Effector memory CD8-positive, alpha-beta T cell (primary cell): ENCODE results near the gene C7.

ENCODE experiments used
- ATAC-seq: fragments of 150-1000 bp; cut with Tn5 transposase; replicated peaks from 2 replicates; pipeline ENCODE4 v1.10.0; 2021; ENCODE audit warnings: mild to moderate bottlenecking, moderate library complexity
- DNase-seq, 3 experiments: peaks; one replicate each; pipeline ENCODE4 v3.0.0; 2021
- H3K27ac Mint-ChIP-seq, 2 donors: one replicate each; pipeline ENCODE4 v1.8.0; 2022; ENCODE audit warnings: mild to moderate bottlenecking in 2 of 2, mixed read lengths in 2 of 2, moderate library complexity in 2 of 2
- H3K27me3 Mint-ChIP-seq, 2 donors: one replicate each; pipeline ENCODE4 v1.8.0; 2022; ENCODE audit warnings: mixed read lengths in 2 of 2
- H3K36me3 Mint-ChIP-seq: one replicate; pipeline ENCODE4 v1.8.0; 2022; ENCODE audit warnings: mild to moderate bottlenecking, moderate library complexity, mixed read lengths; ENCODE audit not compliant: insufficient read depth
- H3K4me1 Mint-ChIP-seq, 2 donors: one replicate each; pipeline ENCODE4 v1.8.0; 2022; ENCODE audit warnings: low read depth in 2 of 2, mixed read lengths in 2 of 2
- H3K4me3 Mint-ChIP-seq, 2 donors: one replicate each; pipeline ENCODE4 v1.8.0; 2022; ENCODE audit warnings: mild to moderate bottlenecking in 2 of 2, mixed read lengths in 2 of 2, moderate library complexity in 2 of 2
- H3K9me3 Mint-ChIP-seq, 2 donors: one replicate each; pipeline ENCODE4 v1.8.0; 2022; ENCODE audit warnings: mixed read lengths in 2 of 2

C7 gene

GRCh38 chr5:40945111-40945510 lies 35.8 kb downstream of the C7 start:
- Mint-ChIP-seq H3K4me1 (no peaks in the 10 kb centered on the region), H3K27me3 (peaks cover 0 to 6% of the 10 kb centered on the region in 2 donors), H3K4me3 (no peak overlapping the region), H3K27ac (no peak overlapping the region), H3K9me3 (no peaks in the 10 kb centered on the region), H3K36me3 (no peaks in the 10 kb centered on the region)
- DNase-seq = no peak
- no peak for ATAC-seq

GRCh38 chr5:40955313-40955712 lies 46.0 kb downstream of the C7 start:
- Mint-ChIP-seq H3K27ac (no peak overlapping the region), H3K9me3 (no peaks in the 10 kb centered on the region)
- DNase-seq = no peak

GRCh38 chr5:40957048-40957447 lies 47.8 kb downstream of the C7 start:
- Mint-ChIP-seq H3K9me3 (no peaks in the 10 kb centered on the region), H3K4me3 (no peak overlapping the region), H3K4me1 (no peaks in the 10 kb centered on the region), H3K36me3 (no peaks in the 10 kb centered on the region), H3K27ac (no peak overlapping the region), H3K27me3 (peaks cover 0 to 6% of the 10 kb centered on the region in 2 donors)
- ATAC-seq (no peak), DNase-seq (no peak)

More at GRCh38 chr5:40955313-40955712, 46.0 kb downstream of the C7 start:
- peaks cover 0 to 6% of the 10 kb centered on the region in 2 donors for H3K27me3 Mint-ChIP-seq
- no peaks in the 10 kb centered on the region for H3K36me3 Mint-ChIP-seq
- H3K4me1 Mint-ChIP-seq = no peaks in the 10 kb centered on the region
- H3K4me3 Mint-ChIP-seq = no peak overlapping the region
- ATAC-seq = no peak

- H3K9me3 Mint-ChIP-seq = no peaks in the 10 kb centered on the region
- no peak for ATAC-seq
- H3K36me3 Mint-ChIP-seq = no peaks in the 10 kb centered on the region
- no peak overlapping the region for H3K4me3 Mint-ChIP-seq
- no peaks in the 10 kb centered on the region for H3K4me1 Mint-ChIP-seq
- H3K27ac Mint-ChIP-seq = no peak overlapping the region
- peaks cover 0 to 6% of the 10 kb centered on the region in 2 donors for H3K27me3 Mint-ChIP-seq
- no peak for DNase-seq
These were observed 49.5 kb downstream of the C7 start for GRCh38 chr5:40958811-40959210.

GRCh38 chr5:40960037-40960436 lies 50.7 kb downstream of the C7 start:
- ATAC-seq (no peak), DNase-seq (no peak)
- Mint-ChIP-seq H3K4me1 (no peaks in the 10 kb centered on the region), H3K36me3 (no peaks in the 10 kb centered on the region), H3K9me3 (no peaks in the 10 kb centered on the region), H3K4me3 (no peak overlapping the region), H3K27ac (no peak overlapping the region), H3K27me3 (peaks cover 0 to 6% of the 10 kb centered on the region in 2 donors)

- Mint-ChIP-seq H3K27me3 (peaks cover 0 to 6% of the 10 kb centered on the region in 2 donors), H3K36me3 (no peaks in the 10 kb centered on the region), H3K4me3 (no peak overlapping the region), H3K4me1 (no peaks in the 10 kb centered on the region), H3K27ac (no peak overlapping the region), H3K9me3 (no peaks in the 10 kb centered on the region)
- DNase-seq (no peak), ATAC-seq (no peak)
These were observed 53.1 kb downstream of the C7 start for GRCh38 chr5:40962207-40962955.

- Mint-ChIP-seq H3K4me3 (no peak overlapping the region), H3K9me3 (no peaks in the 10 kb centered on the region), H3K36me3 (no peaks in the 10 kb centered on the region), H3K27ac (no peak overlapping the region), H3K27me3 (peaks cover 0 to 5% of the 10 kb centered on the region in 2 donors), H3K4me1 (no peaks in the 10 kb centered on the region)
- ATAC-seq (no peak), DNase-seq (no peak)
These were observed 63.1 kb downstream of the C7 start for GRCh38 chr5:40972434-40972833.

- Mint-ChIP-seq H3K36me3 (no peaks in the 10 kb centered on the region), H3K4me1 (no peaks in the 10 kb centered on the region), H3K4me3 (no peak overlapping the region), H3K9me3 (no peaks in the 10 kb centered on the region), H3K27ac (no peak overlapping the region), H3K27me3 (peaks cover 0 to 5% of the 10 kb centered on the region in 2 donors)
- ATAC-seq (no peak), DNase-seq (no peak)
These were observed 64.2 kb downstream of the C7 start for GRCh38 chr5:40973364-40974004.

GRCh38 chr5:40976041-40976440 lies 66.7 kb downstream of the C7 start:
- no peak for ATAC-seq
- H3K9me3 Mint-ChIP-seq = no peaks in the 10 kb centered on the region
- H3K4me3 Mint-ChIP-seq = no peak overlapping the region
- H3K27ac Mint-ChIP-seq = no peak overlapping the region
- H3K36me3 Mint-ChIP-seq = no peaks in the 10 kb centered on the region
- H3K27me3 Mint-ChIP-seq = peaks cover 8 to 11% of the 10 kb centered on the region in 2 donors
- H3K4me1 Mint-ChIP-seq = no peaks in the 10 kb centered on the region
- DNase-seq = no peak

GRCh38 chr5:40976836-40977235 lies 67.5 kb downstream of the C7 start:
- no peak overlapping the region for H3K27ac Mint-ChIP-seq
- no peaks in the 10 kb centered on the region for H3K9me3 Mint-ChIP-seq
- ATAC-seq (no peak), DNase-seq (no peak)
- peaks cover 16% of the 10 kb centered on the region in 2 donors for H3K27me3 Mint-ChIP-seq
- H3K4me1 Mint-ChIP-seq = no peaks in the 10 kb centered on the region
- no peaks in the 10 kb centered on the region for H3K36me3 Mint-ChIP-seq
- no peak overlapping the region for H3K4me3 Mint-ChIP-seq

- H3K4me3 Mint-ChIP-seq = no peak overlapping the region
- H3K36me3 Mint-ChIP-seq = no peaks in the 10 kb centered on the region
- no peaks in the 10 kb centered on the region for H3K9me3 Mint-ChIP-seq
- no peaks in the 10 kb centered on the region for H3K4me1 Mint-ChIP-seq
- H3K27me3 Mint-ChIP-seq = peaks cover 17 to 41% of the 10 kb centered on the region in 2 donors
- no peak overlapping the region for H3K27ac Mint-ChIP-seq
- DNase-seq (no peak), ATAC-seq (no peak)
These were observed 72.1 kb downstream of the C7 start for GRCh38 chr5:40981420-40981819.

- no peaks in the 10 kb centered on the region for H3K4me1 Mint-ChIP-seq
- H3K27ac Mint-ChIP-seq = no peak overlapping the region
- DNase-seq (no peak), ATAC-seq (no peak)
- H3K9me3 Mint-ChIP-seq = no peaks in the 10 kb centered on the region
- H3K27me3 Mint-ChIP-seq = peaks cover 17 to 35% of the 10 kb centered on the region in 2 donors
- H3K36me3 Mint-ChIP-seq = no peaks in the 10 kb centered on the region
- H3K4me3 Mint-ChIP-seq = no peak overlapping the region
These were observed 74.5 kb downstream of the C7 start for GRCh38 chr5:40983781-40984180.

GRCh38 chr5:40984884-40985283 lies 75.6 kb downstream of the C7 start:
- H3K9me3 Mint-ChIP-seq = no peaks in the 10 kb centered on the region
- DNase-seq = no peak
- H3K36me3 Mint-ChIP-seq = no peaks in the 10 kb centered on the region
- no peak overlapping the region for H3K27ac Mint-ChIP-seq
- peaks cover 20 to 35% of the 10 kb centered on the region in 2 donors for H3K27me3 Mint-ChIP-seq
- H3K4me3 Mint-ChIP-seq = no peak overlapping the region
- no peak for ATAC-seq
- H3K4me1 Mint-ChIP-seq = no peaks in the 10 kb centered on the region

GRCh38 chr5:40985501-40985900 lies 76.2 kb downstream of the C7 start:
- peaks cover 24 to 35% of the 10 kb centered on the region in 2 donors for H3K27me3 Mint-ChIP-seq
- ATAC-seq (no peak), DNase-seq (no peak)
- H3K9me3 Mint-ChIP-seq = no peaks in the 10 kb centered on the region
- no peak overlapping the region for H3K4me3 Mint-ChIP-seq
- no peaks in the 10 kb centered on the region for H3K36me3 Mint-ChIP-seq
- no peak overlapping the region for H3K27ac Mint-ChIP-seq
- H3K4me1 Mint-ChIP-seq = no peaks in the 10 kb centered on the region
